Measurements from ENCODE around the gene DLG2. TPM values are rescaled to one million over a fixed set of nuclear protein-coding genes. Genes with fewer than 3 reads are reported as not detected.
A peak's percentile ranks its signal among the peaks of the same experiment; 100 is the strongest.

Gene DLG2
- total RNA-seq, 1 donor from 2014 or later = 2.4 TPM

- H3K27ac Mint-ChIP-seq = peak overlapping the region; percentile 22
These were observed 1083.6 kb downstream of the DLG2 start for GRCh38 chr11:84543367-84544159.

GRCh38 chr11:84541731-84542340 is 1085.3 kb downstream of the DLG2 start:
- Mint-ChIP-seq H3K27ac (no peak overlapping the region), H3K4me3 (ENCODE audit: low read depth) (no peak overlapping the region), H3K27me3 (peaks cover 5% of the 10 kb centered on the region), H3K4me1 (ENCODE audit: low read depth) (peaks cover 8% of the 10 kb centered on the region), H3K9me3 (ENCODE audit: low read depth) (no peaks in the 10 kb centered on the region), H3K36me3 (ENCODE audit: insufficient read depth) (no peaks in the 10 kb centered on the region)
- no peak for TF ChIP-seq CTCF (IDR thresholded peaks at IDR 0.05; ENCODE audit: unreplicated experiment)
- DNase-seq (ENCODE audit: low spot score, unreplicated experiment) = no peak

More at GRCh38 chr11:84543367-84544159, 1083.6 kb downstream of the DLG2 start:
- TF ChIP-seq CTCF (IDR thresholded peaks at IDR 0.05; ENCODE audit: unreplicated experiment) = no peak
- Mint-ChIP-seq H3K36me3 (ENCODE audit: insufficient read depth) (no peaks in the 10 kb centered on the region), H3K9me3 (ENCODE audit: low read depth) (no peaks in the 10 kb centered on the region), H3K27me3 (peaks cover 5% of the 10 kb centered on the region), H3K4me3 (ENCODE audit: low read depth) (peak overlapping the region; percentile 25), H3K4me1 (ENCODE audit: low read depth) (peaks cover 8% of the 10 kb centered on the region)
- DNase-seq (ENCODE audit: low spot score, unreplicated experiment) = no peak

GRCh38 chr11:84536456-84536855 is 1090.7 kb downstream of the DLG2 start:
- Mint-ChIP-seq H3K36me3 (ENCODE audit: insufficient read depth) (no peaks in the 10 kb centered on the region), H3K27ac (peak overlapping the region; percentile 11), H3K4me1 (ENCODE audit: low read depth) (peaks cover 16% of the 10 kb centered on the region), H3K9me3 (ENCODE audit: low read depth) (no peaks in the 10 kb centered on the region), H3K4me3 (ENCODE audit: low read depth) (no peak overlapping the region), H3K27me3 (no peaks in the 10 kb centered on the region)
- DNase-seq (ENCODE audit: low spot score, unreplicated experiment) = no peak
- TF ChIP-seq CTCF (IDR thresholded peaks at IDR 0.05; ENCODE audit: unreplicated experiment) = no peak

GRCh38 chr11:84532364-84532763 is 1094.8 kb downstream of the DLG2 start:
- no peak for TF ChIP-seq CTCF (IDR thresholded peaks at IDR 0.05; ENCODE audit: unreplicated experiment)
- no peak for DNase-seq (ENCODE audit: low spot score, unreplicated experiment)
- no peaks in the 10 kb centered on the region for H3K9me3 Mint-ChIP-seq (ENCODE audit: low read depth)
- H3K4me3 Mint-ChIP-seq (ENCODE audit: low read depth) = no peak overlapping the region
- H3K4me1 Mint-ChIP-seq (ENCODE audit: low read depth) = peaks cover 16% of the 10 kb centered on the region
- no peaks in the 10 kb centered on the region for H3K36me3 Mint-ChIP-seq (ENCODE audit: insufficient read depth)
- no peak overlapping the region for H3K27ac Mint-ChIP-seq
- H3K27me3 Mint-ChIP-seq = no peaks in the 10 kb centered on the region

GRCh38 chr11:84526250-84526649 is 1100.9 kb downstream of the DLG2 start:
- no peak for DNase-seq (ENCODE audit: low spot score, unreplicated experiment)

More at GRCh38 chr11:84526250-84526649, 1100.9 kb downstream of the DLG2 start:
- no peaks in the 10 kb centered on the region for H3K4me1 Mint-ChIP-seq (ENCODE audit: low read depth)
- no peaks in the 10 kb centered on the region for H3K9me3 Mint-ChIP-seq (ENCODE audit: low read depth)
- H3K36me3 Mint-ChIP-seq (ENCODE audit: insufficient read depth) = no peaks in the 10 kb centered on the region
- TF ChIP-seq CTCF (IDR thresholded peaks at IDR 0.05; ENCODE audit: unreplicated experiment) = peak; percentile 19
- H3K4me3 Mint-ChIP-seq (ENCODE audit: low read depth) = no peak overlapping the region
- H3K27me3 Mint-ChIP-seq = no peaks in the 10 kb centered on the region
- no peak overlapping the region for H3K27ac Mint-ChIP-seq
